ENCODE data around the gene MAGEA1. TPM values are rescaled to one million over a fixed set of nuclear protein-coding genes. Genes with fewer than 3 reads are reported as not detected.
"Not testable (repeated sequence)": the region's sequence is repeated elsewhere in the genome, so short reads cannot be mapped to it uniquely, and the experiment has no call there.

Gene MAGEA1
- not detected for total RNA-seq

GRCh38 chrX:153179131-153179530 lies at the start of gene MAGEA1:
Gene MAGEA1, plus strand, starts transcription at chrX:153179284. Its CDS starts 3,106 bp downstream, at chrX:153182390.
- DNase-seq (ENCODE audit: low spot score in 2 of 2): no peak
- intact Hi-C loops (cut with DNase I): no loop called here
- no peak within 1 kb of the TSS for H3K27ac ChIP-seq

GRCh38 chrX:153132924-153133323 lies 46.2 kb upstream of the MAGEA1 start:
- DNase-seq (ENCODE audit: low spot score in 2 of 2); intact Hi-C loops (cut with DNase I); H3K27ac ChIP-seq; H3K36me3 ChIP-seq; H3K27me3 ChIP-seq; H3K4me3 ChIP-seq; H3K4me1 ChIP-seq; H3K9me3 ChIP-seq: not testable (repeated sequence)

More at GRCh38 chrX:153179131-153179530, at the start of gene MAGEA1:
- H3K9me3 ChIP-seq: no peaks in the 10 kb centered on the region
- no peaks in the 10 kb centered on the region for H3K27me3 ChIP-seq
- no peak for TF ChIP-seq CTCF (IDR thresholded peaks at IDR 0.05)
- no peaks in the 10 kb centered on the region for H3K4me1 ChIP-seq
- H3K36me3 ChIP-seq: no peaks in the 10 kb centered on the region
- H3K4me3 ChIP-seq: no peak within 1 kb of the TSS

DNA sequence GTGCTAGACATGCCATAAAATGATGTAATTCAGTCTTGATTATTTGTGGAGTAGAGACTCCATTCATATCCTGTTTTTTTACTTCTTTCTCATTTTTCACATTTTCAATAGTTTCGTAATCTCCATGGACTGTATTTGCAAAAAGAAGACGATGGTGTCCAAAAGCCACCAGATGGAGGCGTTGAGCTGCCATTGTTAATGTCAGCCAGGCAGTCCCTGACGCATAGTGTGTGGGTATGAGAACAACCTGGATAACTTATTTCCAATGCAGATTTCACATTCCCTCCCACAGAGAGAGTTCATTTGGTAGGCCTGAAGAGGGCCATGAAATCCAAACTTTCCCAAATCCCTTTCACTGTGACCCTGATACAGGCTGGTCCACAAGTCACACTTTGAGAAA lies 40.0 kb upstream of the MAGEA1 start:
- H3K27me3 ChIP-seq; H3K4me3 ChIP-seq; H3K36me3 ChIP-seq; H3K27ac ChIP-seq; H3K4me1 ChIP-seq; intact Hi-C loops (cut with DNase I); H3K9me3 ChIP-seq; DNase-seq (ENCODE audit: low spot score in 2 of 2): not testable (repeated sequence)

DNA sequence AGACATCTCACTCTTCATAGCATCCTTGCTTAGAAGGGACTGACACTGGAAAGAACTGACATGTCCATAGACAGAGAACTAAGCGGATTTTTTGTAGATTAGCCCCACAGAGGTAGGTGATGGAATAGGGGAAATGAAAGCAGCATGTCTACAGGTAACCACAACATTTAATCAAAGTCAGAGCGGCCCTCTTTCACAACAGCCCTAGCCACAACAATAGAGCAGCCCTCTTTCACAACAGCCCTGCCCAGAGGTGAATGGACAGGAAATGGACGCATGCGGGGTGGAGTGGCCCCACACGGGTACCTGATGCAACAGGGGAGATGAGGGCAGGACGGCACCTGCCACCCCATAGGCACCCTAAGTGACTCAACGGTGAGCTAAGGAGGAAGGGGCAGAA lies 32.8 kb upstream of the MAGEA1 start:
- H3K27ac ChIP-seq; H3K9me3 ChIP-seq; intact Hi-C loops (cut with DNase I); H3K4me3 ChIP-seq; H3K4me1 ChIP-seq; H3K27me3 ChIP-seq; H3K36me3 ChIP-seq; DNase-seq (ENCODE audit: low spot score in 2 of 2): not testable (repeated sequence)

DNA sequence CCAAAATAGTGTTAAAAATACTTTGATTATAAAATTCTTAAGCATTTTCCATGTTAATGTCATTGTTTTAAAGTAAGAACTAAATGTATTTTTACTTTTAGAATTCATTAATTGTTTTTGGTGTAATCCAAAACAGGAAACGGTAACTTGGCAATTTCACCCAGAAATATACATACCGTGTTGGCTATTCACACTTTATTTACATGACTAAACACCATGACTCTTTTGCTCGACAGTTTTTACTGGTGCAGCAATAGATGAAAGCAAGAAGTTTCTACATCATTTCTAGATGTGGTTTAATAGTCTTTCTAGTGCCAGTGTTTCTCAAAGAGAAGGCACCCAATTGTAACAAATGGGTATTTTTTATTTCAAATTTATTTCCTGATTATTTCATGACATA lies 25.6 kb upstream of the MAGEA1 start:
- TF ChIP-seq CTCF (IDR thresholded peaks at IDR 0.05): no peak
- H3K4me3 ChIP-seq: no peak overlapping the region
- no peak for DNase-seq (ENCODE audit: low spot score in 2 of 2)
- no peaks in the 10 kb centered on the region for H3K4me1 ChIP-seq
- H3K36me3 ChIP-seq: no peaks in the 10 kb centered on the region
- H3K27me3 ChIP-seq: no peaks in the 10 kb centered on the region
- no peak overlapping the region for H3K27ac ChIP-seq
- intact Hi-C loops (cut with DNase I): no loop called here
- H3K9me3 ChIP-seq: no peaks in the 10 kb centered on the region

- Histone ChIP-seq H3K4me1 (no peaks in the 10 kb centered on the region), H3K4me3 (no peak overlapping the region), H3K36me3 (no peaks in the 10 kb centered on the region), H3K27ac (no peak overlapping the region), H3K27me3 (no peaks in the 10 kb centered on the region), H3K9me3 (no peaks in the 10 kb centered on the region)
- no peak for TF ChIP-seq CTCF (IDR thresholded peaks at IDR 0.05)
- no peak for DNase-seq (ENCODE audit: low spot score in 2 of 2)
- intact Hi-C loops (cut with DNase I): no loop called here
Observed at GRCh38 chrX:153157450-153157849, 21.6 kb upstream of the MAGEA1 start.

- no peak for TF ChIP-seq CTCF (IDR thresholded peaks at IDR 0.05)
- no peaks in the 10 kb centered on the region for H3K4me1 ChIP-seq
- H3K27me3 ChIP-seq: no peaks in the 10 kb centered on the region
- no peak overlapping the region for H3K27ac ChIP-seq
- no peaks in the 10 kb centered on the region for H3K36me3 ChIP-seq
- intact Hi-C loops (cut with DNase I): no loop called here
- no peak for DNase-seq (ENCODE audit: low spot score in 2 of 2)
- H3K9me3 ChIP-seq: no peaks in the 10 kb centered on the region
- no peak overlapping the region for H3K4me3 ChIP-seq
Observed at GRCh38 chrX:153158319-153158718, 20.8 kb upstream of the MAGEA1 start.
